ENCODE measurements around the gene NMRK1. TPM values are rescaled to one million over a fixed set of nuclear protein-coding genes. Genes with fewer than 3 reads are reported as not detected.

NMRK1 gene
- total and polyA plus RNA-seq, 2 of the 13 experiments (the other 11 are each of a cell fraction or from before 2014, with no cell fraction given): 9.1 to 12.9 TPM

DNA sequence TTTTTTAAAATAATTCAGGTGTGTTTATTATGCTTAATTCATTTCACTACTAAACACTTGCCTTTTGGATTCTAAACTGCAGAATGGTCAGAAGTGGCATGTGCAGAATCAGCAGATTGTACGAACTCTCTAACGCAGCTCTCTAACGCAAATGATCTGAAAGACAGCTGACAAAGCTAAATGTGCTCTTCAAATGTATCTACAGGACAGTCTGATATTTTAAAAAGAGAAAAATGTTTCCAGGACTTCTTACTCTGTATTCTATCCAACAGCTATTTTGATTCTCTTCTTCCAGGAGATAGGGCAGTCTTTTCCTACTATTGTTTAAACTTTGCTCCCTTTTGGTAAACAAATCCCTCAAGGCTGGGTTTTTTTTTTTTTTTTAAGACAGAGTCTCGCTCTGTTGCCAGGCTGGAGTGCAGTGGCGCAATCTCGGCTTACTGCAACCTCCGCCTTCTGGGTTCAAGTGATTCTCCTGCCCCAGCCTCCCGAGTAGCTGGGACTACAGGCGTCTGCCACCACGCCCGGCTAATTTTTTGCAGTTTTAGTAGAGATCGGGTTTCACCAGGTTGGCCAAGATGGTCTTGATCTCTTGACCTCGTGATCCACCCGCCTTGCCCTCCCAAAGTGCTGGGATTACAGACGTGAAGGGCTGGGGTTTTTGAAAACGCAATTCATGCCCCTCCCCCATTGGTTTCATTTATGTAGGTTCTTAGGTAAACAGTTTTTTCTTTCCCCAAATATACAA is 1.2 kb downstream of the NMRK1 start (continued):
- TF ChIP-seq, protein P1, sequence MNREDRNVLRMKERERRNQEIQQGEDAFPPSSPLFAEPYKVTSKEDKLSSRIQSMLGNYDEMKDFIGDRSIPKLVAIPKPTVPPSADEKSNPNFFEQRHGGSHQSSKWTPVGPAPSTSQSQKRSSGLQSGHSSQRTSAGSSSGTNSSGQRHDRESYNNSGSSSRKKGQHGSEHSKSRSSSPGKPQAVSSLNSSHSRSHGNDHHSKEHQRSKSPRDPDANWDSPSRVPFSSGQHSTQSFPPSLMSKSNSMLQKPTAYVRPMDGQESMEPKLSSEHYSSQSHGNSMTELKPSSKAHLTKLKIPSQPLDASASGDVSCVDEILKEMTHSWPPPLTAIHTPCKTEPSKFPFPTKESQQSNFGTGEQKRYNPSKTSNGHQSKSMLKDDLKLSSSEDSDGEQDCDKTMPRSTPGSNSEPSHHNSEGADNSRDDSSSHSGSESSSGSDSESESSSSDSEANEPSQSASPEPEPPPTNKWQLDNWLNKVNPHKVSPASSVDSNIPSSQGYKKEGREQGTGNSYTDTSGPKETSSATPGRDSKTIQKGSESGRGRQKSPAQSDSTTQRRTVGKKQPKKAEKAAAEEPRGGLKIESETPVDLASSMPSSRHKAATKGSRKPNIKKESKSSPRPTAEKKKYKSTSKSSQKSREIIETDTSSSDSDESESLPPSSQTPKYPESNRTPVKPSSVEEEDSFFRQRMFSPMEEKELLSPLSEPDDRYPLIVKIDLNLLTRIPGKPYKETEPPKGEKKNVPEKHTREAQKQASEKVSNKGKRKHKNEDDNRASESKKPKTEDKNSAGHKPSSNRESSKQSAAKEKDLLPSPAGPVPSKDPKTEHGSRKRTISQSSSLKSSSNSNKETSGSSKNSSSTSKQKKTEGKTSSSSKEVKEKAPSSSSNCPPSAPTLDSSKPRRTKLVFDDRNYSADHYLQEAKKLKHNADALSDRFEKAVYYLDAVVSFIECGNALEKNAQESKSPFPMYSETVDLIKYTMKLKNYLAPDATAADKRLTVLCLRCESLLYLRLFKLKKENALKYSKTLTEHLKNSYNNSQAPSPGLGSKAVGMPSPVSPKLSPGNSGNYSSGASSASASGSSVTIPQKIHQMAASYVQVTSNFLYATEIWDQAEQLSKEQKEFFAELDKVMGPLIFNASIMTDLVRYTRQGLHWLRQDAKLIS (CRISPR knock-in tag; IDR thresholded peaks at IDR 0.05): no peak
- TF ChIP-seq GZF1 (CRISPR knock-in tag; IDR thresholded peaks at IDR 0.05) (no peak), ZNF33B (CRISPR knock-in tag; IDR thresholded peaks at IDR 0.05) (no peak), DNMT1 (CRISPR knock-in tag; IDR thresholded peaks at IDR 0.05) (no peak), SIN3A (IDR thresholded peaks at IDR 0.05; ENCODE audit: borderline replicate concordance, low read depth, low read length) (no peak), ZMYM3 (CRISPR knock-in tag; IDR thresholded peaks at IDR 0.05) (peak; percentile 99), CC2D1A (CRISPR knock-in tag; IDR thresholded peaks at IDR 0.05) (no peak), ISL2 (CRISPR knock-in tag; IDR thresholded peaks at IDR 0.05) (no peak; the same call in 1 of the 2 replicates), ZNF235 (CRISPR knock-in tag; IDR thresholded peaks at IDR 0.05; ENCODE audit: borderline replicate concordance) (no peak), SALL2 (CRISPR knock-in tag; IDR thresholded peaks at IDR 0.05) (no peak), ZNF264 (CRISPR knock-in tag; IDR thresholded peaks at IDR 0.05) (no peak), ZNF790 (CRISPR knock-in tag; IDR thresholded peaks at IDR 0.05; ENCODE audit: borderline replicate concordance) (no peak), SNRNP70 (IDR thresholded peaks at IDR 0.05; ENCODE audit: low read depth, low read length) (no peak)
- TF ChIP-seq, protein P2, sequence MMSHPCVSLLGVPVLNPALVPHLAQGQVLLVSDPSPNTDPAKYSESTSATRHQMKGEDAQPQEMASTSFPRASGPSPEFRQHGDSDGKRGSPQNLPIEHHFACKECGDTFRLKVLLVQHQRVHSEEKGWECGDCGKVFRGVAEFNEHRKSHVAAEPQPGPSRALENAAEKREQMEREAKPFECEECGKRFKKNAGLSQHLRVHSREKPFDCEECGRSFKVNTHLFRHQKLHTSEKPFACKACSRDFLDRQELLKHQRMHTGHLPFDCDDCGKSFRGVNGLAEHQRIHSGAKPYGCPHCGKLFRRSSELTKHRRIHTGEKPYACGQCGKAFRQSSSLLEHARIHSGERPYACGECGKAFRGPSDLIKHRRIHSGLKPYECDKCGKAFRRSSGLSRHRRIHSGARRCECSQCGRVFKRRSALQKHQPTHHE (CRISPR knock-in tag; IDR thresholded peaks at IDR 0.05; ENCODE audit: borderline replicate concordance): no peak
- TF ChIP-seq, protein P3, sequence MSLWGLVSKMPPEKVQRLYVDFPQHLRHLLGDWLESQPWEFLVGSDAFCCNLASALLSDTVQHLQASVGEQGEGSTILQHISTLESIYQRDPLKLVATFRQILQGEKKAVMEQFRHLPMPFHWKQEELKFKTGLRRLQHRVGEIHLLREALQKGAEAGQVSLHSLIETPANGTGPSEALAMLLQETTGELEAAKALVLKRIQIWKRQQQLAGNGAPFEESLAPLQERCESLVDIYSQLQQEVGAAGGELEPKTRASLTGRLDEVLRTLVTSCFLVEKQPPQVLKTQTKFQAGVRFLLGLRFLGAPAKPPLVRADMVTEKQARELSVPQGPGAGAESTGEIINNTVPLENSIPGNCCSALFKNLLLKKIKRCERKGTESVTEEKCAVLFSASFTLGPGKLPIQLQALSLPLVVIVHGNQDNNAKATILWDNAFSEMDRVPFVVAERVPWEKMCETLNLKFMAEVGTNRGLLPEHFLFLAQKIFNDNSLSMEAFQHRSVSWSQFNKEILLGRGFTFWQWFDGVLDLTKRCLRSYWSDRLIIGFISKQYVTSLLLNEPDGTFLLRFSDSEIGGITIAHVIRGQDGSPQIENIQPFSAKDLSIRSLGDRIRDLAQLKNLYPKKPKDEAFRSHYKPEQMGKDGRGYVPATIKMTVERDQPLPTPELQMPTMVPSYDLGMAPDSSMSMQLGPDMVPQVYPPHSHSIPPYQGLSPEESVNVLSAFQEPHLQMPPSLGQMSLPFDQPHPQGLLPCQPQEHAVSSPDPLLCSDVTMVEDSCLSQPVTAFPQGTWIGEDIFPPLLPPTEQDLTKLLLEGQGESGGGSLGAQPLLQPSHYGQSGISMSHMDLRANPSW (CRISPR knock-in tag; IDR thresholded peaks at IDR 0.05; ENCODE audit: borderline replicate concordance): no peak
- TF ChIP-seq, protein P4, sequence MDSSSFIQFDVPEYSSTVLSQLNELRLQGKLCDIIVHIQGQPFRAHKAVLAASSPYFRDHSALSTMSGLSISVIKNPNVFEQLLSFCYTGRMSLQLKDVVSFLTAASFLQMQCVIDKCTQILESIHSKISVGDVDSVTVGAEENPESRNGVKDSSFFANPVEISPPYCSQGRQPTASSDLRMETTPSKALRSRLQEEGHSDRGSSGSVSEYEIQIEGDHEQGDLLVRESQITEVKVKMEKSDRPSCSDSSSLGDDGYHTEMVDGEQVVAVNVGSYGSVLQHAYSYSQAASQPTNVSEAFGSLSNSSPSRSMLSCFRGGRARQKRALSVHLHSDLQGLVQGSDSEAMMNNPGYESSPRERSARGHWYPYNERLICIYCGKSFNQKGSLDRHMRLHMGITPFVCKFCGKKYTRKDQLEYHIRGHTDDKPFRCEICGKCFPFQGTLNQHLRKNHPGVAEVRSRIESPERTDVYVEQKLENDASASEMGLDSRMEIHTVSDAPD (CRISPR knock-in tag; IDR thresholded peaks at IDR 0.05): no peak
- TF ChIP-seq, protein P5, sequence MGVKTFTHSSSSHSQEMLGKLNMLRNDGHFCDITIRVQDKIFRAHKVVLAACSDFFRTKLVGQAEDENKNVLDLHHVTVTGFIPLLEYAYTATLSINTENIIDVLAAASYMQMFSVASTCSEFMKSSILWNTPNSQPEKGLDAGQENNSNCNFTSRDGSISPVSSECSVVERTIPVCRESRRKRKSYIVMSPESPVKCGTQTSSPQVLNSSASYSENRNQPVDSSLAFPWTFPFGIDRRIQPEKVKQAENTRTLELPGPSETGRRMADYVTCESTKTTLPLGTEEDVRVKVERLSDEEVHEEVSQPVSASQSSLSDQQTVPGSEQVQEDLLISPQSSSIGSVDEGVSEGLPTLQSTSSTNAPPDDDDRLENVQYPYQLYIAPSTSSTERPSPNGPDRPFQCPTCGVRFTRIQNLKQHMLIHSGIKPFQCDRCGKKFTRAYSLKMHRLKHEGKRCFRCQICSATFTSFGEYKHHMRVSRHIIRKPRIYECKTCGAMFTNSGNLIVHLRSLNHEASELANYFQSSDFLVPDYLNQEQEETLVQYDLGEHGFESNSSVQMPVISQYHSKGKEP (CRISPR knock-in tag; IDR thresholded peaks at IDR 0.05): no peak

All from HepG2 (cell line).